T-cell (primary cell): ENCODE data around the gene INCA1. TPM values are rescaled to one million over a fixed set of nuclear protein-coding genes. Genes with fewer than 3 reads are reported as not detected.
A peak's percentile ranks its signal among the peaks of the same experiment; 100 is the strongest.

Source experiments
- ATAC-seq, 4 experiments: fragments of 200-7000 bp in 3 of 4; fragments of 150-1000 bp in 1 of 4; cut with Tn5 transposase; replicated peaks in 1 of 4; 1 replicate in 3 of 4; 2 replicates in 1 of 4; pipeline ENCODE4 v1.10.0; 2021; ENCODE audit warnings: moderate library complexity in 3 of 4, mild to moderate bottlenecking in 2 of 4, moderate number of reproducible peaks in 1 of 4
- CTCF ChIA-PET, 2 donors: fragments of 300-600 bp; sonication (Branson Sonifier 250); formaldehyde crosslinking; loops; one replicate each; lab custom pipeline; 2022; ENCODE audit warnings: antibody characterized with exemption in 2 of 2; lab: Charles Lee
- POLR2A ChIA-PET, 2 donors: fragments of 300-600 bp; sonication (Branson Sonifier 250); formaldehyde crosslinking; loops; one replicate each; lab custom pipeline; 2022; ENCODE audit warnings: antibody characterized with exemption in 2 of 2; lab: Charles Lee
- DNase-seq, 35 experiments: peaks; one replicate each; pipeline versions ENCODE4 v3.0.0 to v3.0.0-alpha.2; 2013 to 2023
- H3K27ac ChIP-seq: one replicate; pipeline ENCODE4 v1.5.1; 2013; ENCODE audit warnings: low read length
- H3K27me3 ChIP-seq, 2 experiments: replicated peaks in 1 of 2; 1 replicate in 1 of 2; 2 replicates in 1 of 2; pipeline versions ENCODE4 v1.6.1 to v1.7.0; 2013; ENCODE audit warnings: low read length in 1 of 2, mixed read lengths in 1 of 2; ENCODE audit not compliant: control insufficient read depth in 2 of 2, insufficient read depth in 2 of 2; ENCODE audit errors: extremely low read depth in 1 of 2
- H3K36me3 ChIP-seq, 2 donors: 1 replicate in 1 of 2; 2 replicates in 1 of 2; pipeline versions ENCODE4 v1.6.1 to v1.7.0; 2013; ENCODE audit warnings: low read length in 1 of 2; ENCODE audit not compliant: control insufficient read depth in 2 of 2, insufficient read depth in 1 of 2; ENCODE audit errors: extremely low read depth in 1 of 2
- H3K4me1 ChIP-seq, 2 experiments: 1 replicate in 1 of 2; 2 replicates in 1 of 2; pipeline versions ENCODE4 v1.6.1 to v1.7.0; 2013; ENCODE audit warnings: low read length in 2 of 2, mixed read lengths in 1 of 2; ENCODE audit not compliant: insufficient read depth in 2 of 2, control insufficient read depth in 1 of 2; ENCODE audit errors: extremely low read depth in 1 of 2
- H3K4me3 ChIP-seq, 2 donors: 1 replicate in 1 of 2; 2 replicates in 1 of 2; pipeline versions ENCODE4 v1.5.1 to v1.7.0; 2013; ENCODE audit warnings: mild to moderate bottlenecking in 2 of 2, low read length in 1 of 2, moderate library complexity in 1 of 2; ENCODE audit not compliant: control insufficient read depth in 1 of 2; ENCODE audit errors: extremely low read depth in 1 of 2
- H3K9me3 ChIP-seq: 2 replicates; pipeline ENCODE4 v1.7.0; 2013
- H3K27ac Mint-ChIP-seq, 2 donors: one replicate each; pipeline ENCODE4 v1.8.0; 2020 to 2021; ENCODE audit warnings: mild to moderate bottlenecking in 2 of 2, mixed read lengths in 2 of 2
- H3K27me3 Mint-ChIP-seq, 2 donors: one replicate each; pipeline ENCODE4 v1.8.0; 2021 to 2022; ENCODE audit warnings: mixed read lengths in 2 of 2
- H3K36me3 Mint-ChIP-seq: one replicate; pipeline ENCODE4 v1.8.0; 2021; ENCODE audit warnings: mixed read lengths
- H3K4me1 Mint-ChIP-seq, 3 donors: one replicate each; pipeline ENCODE4 v1.8.0; 2020 to 2022; ENCODE audit warnings: mixed read lengths in 3 of 3, mild to moderate bottlenecking in 1 of 3
- H3K4me3 Mint-ChIP-seq, 3 donors: one replicate each; pipeline ENCODE4 v1.8.0; 2020 to 2022; ENCODE audit warnings: mild to moderate bottlenecking in 3 of 3, mixed read lengths in 3 of 3, moderate library complexity in 3 of 3
- H3K9me3 Mint-ChIP-seq, 3 donors: one replicate each; pipeline ENCODE4 v1.8.0; 2020 to 2022; ENCODE audit warnings: mixed read lengths in 3 of 3
- WGBS: methylation state at CpG from one replicate; pipeline ENCODE4 v1.1.5; 2013; ENCODE audit warnings: missing lambda C conversion rate; ENCODE audit not compliant: insufficient coverage; 5-methylcytosine and 5-hydroxymethylcytosine counted together
- total RNA-seq, 35 experiments: library from RNA in 6 of 35; stranded (reverse) in 6 of 35; fragments of 120-200 nt in 1 of 35; gene quantifications; one replicate each; pipeline versions ENCODE4 v1.2.1 to v1.2.4 and lab custom pipeline; 2013 to 2026

INCA1 gene
- total RNA-seq, 5 donors from 2014 or later (not counting 1 experiment from before 2014, with no cell fraction given), result 0.38 to 0.43 TPM; not detected in 3

- Mint-ChIP-seq H3K4me1 (peaks cover 25 to 32% (median 28%) of the 10 kb centered on the region in 3 donors), H3K27ac (no peak within 1 kb of the TSS), H3K36me3 (no peaks in the 10 kb centered on the region), H3K4me3 (peak within 1 kb of the TSS in 1 of 3 donors; percentile 36), H3K27me3 (no peaks in the 10 kb centered on the region), H3K9me3 (no peaks in the 10 kb centered on the region)
- CTCF ChIA-PET, result interaction anchor here (0.6 to 1.0 kb wide), 6 partner anchors 14 to 1631 kb away, joined by 3 to 7 read pairs (median 4); no protein-coding TSS in a partner anchor
- H3K4me3 ChIP-seq, result peak within 1 kb of the TSS in 1 of 2 donors; percentile 5
- H3K9me3 ChIP-seq, result no peaks in the 10 kb centered on the region
- DNase-seq (no peak), ATAC-seq (no peak)
- WGBS, result 26% methylated on average over 8 of the region's 24 CpGs
- no peak within 1 kb of the TSS for H3K27ac ChIP-seq
- POLR2A ChIA-PET, result interaction anchor here in 1 of 2 donors (0.7 kb wide), 1 partner anchor 130 kb away, joined by 11 read pairs; no protein-coding TSS in a partner anchor
- H3K27me3 ChIP-seq, result peaks cover 0 to 20% of the 10 kb centered on the region in 2 experiments
- no peaks in the 10 kb centered on the region for H3K36me3 ChIP-seq
- peaks cover 8 to 35% of the 10 kb centered on the region in 2 experiments for H3K4me1 ChIP-seq
Observed at GRCh38 chr17:5035315-5035714, 38.0 kb upstream of the INCA1 start, which contains the start of gene SLC52A1. Gene SLC52A1 (minus strand): TSS chr17:5035426. CDS start chr17:5034606, 820 bp downstream.

GRCh38 chr17:5034651-5035050 is 37.3 kb upstream of the INCA1 start:
- Mint-ChIP-seq H3K9me3 (no peaks in the 10 kb centered on the region), H3K36me3 (no peaks in the 10 kb centered on the region), H3K27me3 (no peaks in the 10 kb centered on the region), H3K4me3 (peak overlapping the region in 1 of 3 donors; percentile 36), H3K4me1 (peaks cover 26 to 30% (median 26%) of the 10 kb centered on the region in 3 donors), H3K27ac (no peak overlapping the region)
- ATAC-seq, result no peak
- Histone ChIP-seq H3K4me3 (no peak overlapping the region), H3K36me3 (no peaks in the 10 kb centered on the region), H3K27ac (no peak overlapping the region), H3K9me3 (no peaks in the 10 kb centered on the region), H3K4me1 (peaks cover 10 to 36% of the 10 kb centered on the region in 2 experiments), H3K27me3 (peaks cover 0 to 20% of the 10 kb centered on the region in 2 experiments)
- WGBS, result 92% methylated on average over 8 of the region's 14 CpGs
- ChIA-PET CTCF (no interaction called here), POLR2A (no interaction called here)
- no peak for DNase-seq

GRCh38 chr17:5034063-5034462 is 36.7 kb upstream of the INCA1 start:
- POLR2A ChIA-PET, result no interaction called here
- Mint-ChIP-seq H3K27ac (no peak overlapping the region), H3K4me3 (peak overlapping the region in 1 of 3 donors; percentile 36), H3K4me1 (peaks cover 25 to 29% (median 26%) of the 10 kb centered on the region in 3 donors), H3K9me3 (no peaks in the 10 kb centered on the region), H3K27me3 (no peaks in the 10 kb centered on the region), H3K36me3 (no peaks in the 10 kb centered on the region)
- H3K9me3 ChIP-seq, result no peaks in the 10 kb centered on the region
- no peak overlapping the region for H3K27ac ChIP-seq
- WGBS, result 86% methylated on average over 4 of the region's 5 CpGs
- DNase-seq, result no peak
- peaks cover 0 to 20% of the 10 kb centered on the region in 2 experiments for H3K27me3 ChIP-seq
- CTCF ChIA-PET, result no interaction called here
- no peaks in the 10 kb centered on the region for H3K36me3 ChIP-seq
- H3K4me3 ChIP-seq, result no peak overlapping the region
- peaks cover 10 to 36% of the 10 kb centered on the region in 2 experiments for H3K4me1 ChIP-seq
- no peak for ATAC-seq

DNA sequence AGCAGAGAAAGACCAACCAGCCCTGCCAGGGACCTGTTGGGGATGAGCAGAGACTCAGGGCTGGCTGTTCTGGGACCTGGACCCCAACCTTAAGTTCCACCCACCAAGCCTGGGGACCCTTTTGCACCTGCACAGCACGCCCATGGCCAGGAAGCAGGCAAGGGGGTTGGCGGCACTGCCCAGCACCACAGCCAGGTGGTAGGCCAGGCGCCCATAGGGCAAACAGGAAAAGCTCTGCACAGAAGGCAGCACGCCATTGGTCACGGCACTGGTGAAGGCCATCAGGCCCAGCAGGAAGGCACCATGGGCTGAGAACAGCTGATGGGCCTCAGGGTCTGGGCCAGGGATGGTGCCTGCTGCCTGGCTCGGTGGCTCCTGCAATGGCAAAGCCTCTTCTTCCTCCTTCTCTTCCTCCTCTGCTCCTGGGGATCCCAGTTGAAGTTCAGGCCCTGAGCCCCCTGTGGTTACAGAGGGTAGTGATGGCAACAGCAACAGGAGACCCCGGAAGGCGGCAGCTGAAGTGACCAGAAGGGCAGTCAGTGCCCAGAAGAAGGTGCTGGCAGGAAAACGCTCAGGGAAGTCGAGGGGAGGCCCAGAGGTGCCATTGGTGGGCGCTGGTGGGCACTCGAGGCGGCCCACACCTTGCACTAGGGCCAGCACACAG is 36.2 kb upstream of the INCA1 start:
- peaks cover 0 to 20% of the 10 kb centered on the region in 2 experiments for H3K27me3 ChIP-seq
- H3K36me3 ChIP-seq, result no peaks in the 10 kb centered on the region
- H3K27ac ChIP-seq, result no peak overlapping the region
- no peak overlapping the region for H3K4me3 ChIP-seq
- ChIA-PET POLR2A (no interaction called here), CTCF (no interaction called here)
- Mint-ChIP-seq H3K27me3 (no peaks in the 10 kb centered on the region), H3K4me3 (no peak overlapping the region), H3K9me3 (no peaks in the 10 kb centered on the region), H3K27ac (no peak overlapping the region), H3K4me1 (peaks cover 25 to 29% (median 26%) of the 10 kb centered on the region in 3 donors), H3K36me3 (no peaks in the 10 kb centered on the region)
- ATAC-seq (no peak), DNase-seq (no peak)
- no peaks in the 10 kb centered on the region for H3K9me3 ChIP-seq
- H3K4me1 ChIP-seq, result peaks cover 10 to 36% of the 10 kb centered on the region in 2 experiments
- 89% methylated on average over 12 of the region's 13 CpGs for WGBS

GRCh38 chr17:5032865-5033264 is 35.5 kb upstream of the INCA1 start:
- Mint-ChIP-seq H3K36me3 (no peaks in the 10 kb centered on the region), H3K27me3 (no peaks in the 10 kb centered on the region), H3K4me3 (no peak overlapping the region), H3K9me3 (no peaks in the 10 kb centered on the region), H3K27ac (no peak overlapping the region), H3K4me1 (peaks cover 25 to 29% (median 26%) of the 10 kb centered on the region in 3 donors)
- 87% methylated on average over 5 of the region's 6 CpGs for WGBS
- ATAC-seq (no peak), DNase-seq (no peak)
- Histone ChIP-seq H3K4me1 (peaks cover 10 to 36% of the 10 kb centered on the region in 2 experiments), H3K4me3 (no peak overlapping the region), H3K27me3 (peaks cover 0 to 20% of the 10 kb centered on the region in 2 experiments), H3K36me3 (no peaks in the 10 kb centered on the region), H3K27ac (no peak overlapping the region), H3K9me3 (no peaks in the 10 kb centered on the region)
- ChIA-PET CTCF (interaction anchor here in 1 of 2 donors (1.2 to 3.1 kb wide), 3 partner anchors 16 to 46 kb away, joined by 3 to 13 read pairs (median 12); no protein-coding TSS in a partner anchor), POLR2A (no interaction called here)

DNA sequence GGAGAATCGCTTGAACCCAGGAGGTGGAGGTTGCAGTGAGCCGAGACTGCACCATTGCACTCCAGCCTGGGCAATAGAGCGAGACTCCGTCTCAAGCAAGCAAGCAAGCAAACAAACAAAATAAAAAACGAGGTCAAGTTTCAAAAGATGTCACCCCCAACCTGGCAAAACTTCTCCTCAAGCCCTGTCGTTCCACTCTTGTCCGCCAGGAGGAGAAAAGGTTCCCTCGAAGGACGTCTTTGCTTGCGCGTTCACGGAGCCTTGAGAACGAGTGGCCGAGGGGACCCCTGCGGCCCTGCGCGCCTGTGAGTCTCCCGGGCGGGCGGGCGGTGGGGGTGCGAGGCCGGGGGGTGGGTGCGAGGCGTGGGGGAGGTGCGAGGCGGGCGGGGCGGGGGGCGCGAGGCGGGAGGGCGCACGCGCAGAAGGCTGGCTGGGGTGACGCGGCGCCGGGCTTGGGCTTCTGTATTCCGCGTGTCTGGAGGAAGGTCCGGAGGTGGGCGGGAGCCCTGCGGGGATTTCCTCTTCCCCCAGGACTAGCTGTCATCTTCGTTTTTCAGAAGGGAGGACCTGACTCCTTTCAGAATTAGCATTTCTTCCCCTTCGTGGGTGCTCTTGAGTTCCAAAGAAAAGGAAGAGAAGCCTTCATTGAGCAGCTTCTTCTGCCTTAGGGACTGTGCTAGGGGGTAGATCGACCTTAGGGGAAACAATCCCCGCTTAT is 34.2 kb upstream of the INCA1 start:
- CTCF ChIA-PET, result interaction anchor here (0.5 to 3.1 kb wide), 12 partner anchors 18 to 1405 kb away, joined by 3 to 13 read pairs (median 4); no protein-coding TSS in a partner anchor
- H3K27me3 Mint-ChIP-seq, result no peaks in the 10 kb centered on the region
- Histone ChIP-seq H3K27me3 (peaks cover 0 to 20% of the 10 kb centered on the region in 2 experiments), H3K27ac (peak overlapping the region; percentile 64), H3K4me3 (peak overlapping the region; percentile 44 to 54), H3K9me3 (no peaks in the 10 kb centered on the region), H3K4me1 (peaks cover 10 to 36% of the 10 kb centered on the region in 2 experiments), H3K36me3 (no peaks in the 10 kb centered on the region)
- peaks cover 25 to 29% (median 26%) of the 10 kb centered on the region in 3 donors for H3K4me1 Mint-ChIP-seq
- H3K9me3 Mint-ChIP-seq, result no peaks in the 10 kb centered on the region
- 2% methylated on average over 17 of the region's 48 CpGs for WGBS
- H3K4me3 Mint-ChIP-seq, result peak overlapping the region; percentile 74 to 85 (median 84)
- no peaks in the 10 kb centered on the region for H3K36me3 Mint-ChIP-seq
- DNase-seq (peak; percentile 59 to 92 (median 79)), ATAC-seq (peak; percentile 79 to 86 (median 82))
- peak overlapping the region; percentile 91 for H3K27ac Mint-ChIP-seq
- POLR2A ChIA-PET, result no interaction called here
